ENCODE measurements around the gene CDH13.
A peak's percentile ranks its signal among the peaks of the same experiment; 100 is the strongest.

CDH13 gene

GRCh38 chr16:82699260-82699659 is 72.5 kb downstream of the CDH13 start:
- DNase-seq (ENCODE audit: low read depth) = no peak

DNA sequence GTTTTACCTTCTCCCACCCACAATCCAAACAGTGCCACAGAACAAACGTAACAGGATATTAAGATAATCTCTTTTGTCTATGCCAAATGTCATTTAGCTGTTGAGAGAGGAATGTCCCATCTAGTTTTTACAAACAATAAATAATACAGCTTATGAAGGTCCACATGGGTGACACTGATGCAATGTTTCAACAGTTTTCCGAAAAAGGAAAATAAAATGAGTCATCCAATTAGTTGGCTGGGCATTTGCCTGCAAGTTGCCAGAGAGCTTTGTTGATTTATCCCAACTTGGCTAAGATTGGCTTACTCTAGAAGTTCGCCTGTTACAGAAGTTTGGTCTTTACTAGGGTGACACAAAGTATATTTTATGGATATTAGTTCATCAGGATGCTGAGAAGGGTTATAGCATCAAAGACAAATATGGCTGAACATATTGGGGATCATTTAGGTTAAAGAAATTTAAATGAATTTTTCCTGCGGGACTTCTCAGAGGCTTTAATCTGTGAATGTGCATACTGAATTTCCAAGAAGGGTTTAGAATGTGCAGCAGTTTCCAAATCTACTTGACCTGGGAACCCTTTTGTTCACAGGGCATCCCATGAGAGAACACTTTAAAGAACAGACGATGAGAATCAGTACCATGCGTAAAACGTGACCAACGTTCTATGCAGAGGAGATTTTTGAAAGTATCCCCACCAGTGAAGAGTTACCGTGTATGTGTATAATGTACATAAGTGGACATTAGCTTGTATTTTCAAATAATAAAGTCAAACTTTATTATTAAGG is 73.1 kb downstream of the CDH13 start:
- DNase-seq (ENCODE audit: low read depth) = peak; percentile 80

GRCh38 chr16:82700541-82701235 is 73.9 kb downstream of the CDH13 start:
- DNase-seq (ENCODE audit: low read depth) = no peak

GRCh38 chr16:82701442-82701955 is 74.7 kb downstream of the CDH13 start:
- no peak for DNase-seq (ENCODE audit: low read depth)

GRCh38 chr16:82703161-82703560 is 76.4 kb downstream of the CDH13 start:
- no peak for DNase-seq (ENCODE audit: low read depth)

DNA sequence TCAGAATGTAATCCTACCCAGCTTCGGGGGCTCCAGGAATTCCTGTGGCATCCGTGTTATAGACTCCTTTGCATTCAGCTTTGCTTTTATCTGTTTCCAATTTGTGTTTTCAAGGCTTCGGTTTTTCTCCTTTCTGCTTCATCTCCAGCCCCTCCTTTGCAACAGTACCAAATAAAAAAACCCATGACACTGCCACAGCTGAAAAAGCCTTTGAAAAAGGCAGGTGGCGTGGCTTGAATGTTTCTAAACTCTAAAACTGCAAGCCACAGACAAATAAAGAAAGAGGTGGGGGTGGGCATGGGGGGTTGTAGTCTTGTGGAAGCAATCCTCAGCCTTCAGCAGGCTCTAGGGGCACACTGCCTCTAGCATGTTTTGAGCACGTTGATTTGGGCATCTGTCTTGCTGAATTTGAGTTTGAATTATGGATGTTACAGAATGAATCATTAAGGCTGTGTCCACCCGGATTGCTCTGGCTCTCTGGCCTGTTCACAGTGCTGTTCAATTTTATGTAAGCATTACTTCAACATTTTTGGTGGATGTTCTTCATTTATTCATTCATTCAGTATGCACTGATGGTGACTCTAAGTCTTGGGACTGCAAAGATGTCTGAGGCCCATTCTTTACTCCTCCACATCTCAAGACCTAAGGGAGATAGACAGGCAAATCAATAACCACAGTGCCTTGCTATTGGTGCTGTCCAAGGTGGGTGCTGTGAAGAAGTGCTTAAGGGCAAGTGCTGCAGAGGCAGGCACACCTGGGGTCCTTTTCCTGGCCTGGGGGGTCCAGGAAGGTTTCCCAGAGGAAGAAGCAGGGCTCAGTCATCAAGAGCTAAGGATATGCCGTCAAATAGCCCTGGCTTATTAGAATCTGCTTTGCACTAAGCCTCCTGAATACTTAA is 77.4 kb downstream of the CDH13 start:
- DNase-seq (ENCODE audit: low read depth) = no peak

DNA sequence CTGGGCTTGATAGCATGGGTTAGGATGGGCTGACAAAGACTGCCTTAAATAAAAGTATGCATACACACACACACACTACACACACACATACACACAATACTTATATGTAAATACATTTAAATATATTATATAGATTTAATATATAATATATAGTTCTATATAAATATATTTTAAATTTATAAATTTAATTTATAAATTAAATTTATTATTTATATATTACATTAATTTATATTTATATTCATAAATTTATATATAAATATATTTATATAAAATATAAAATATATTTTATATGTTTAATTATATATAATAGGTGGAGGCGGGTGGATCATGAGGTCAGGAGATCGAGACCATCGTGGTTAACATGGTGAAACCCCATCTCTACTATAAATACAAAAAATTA is 83.2 kb downstream of the CDH13 start:
- no peak for DNase-seq (ENCODE audit: low read depth)

DNA sequence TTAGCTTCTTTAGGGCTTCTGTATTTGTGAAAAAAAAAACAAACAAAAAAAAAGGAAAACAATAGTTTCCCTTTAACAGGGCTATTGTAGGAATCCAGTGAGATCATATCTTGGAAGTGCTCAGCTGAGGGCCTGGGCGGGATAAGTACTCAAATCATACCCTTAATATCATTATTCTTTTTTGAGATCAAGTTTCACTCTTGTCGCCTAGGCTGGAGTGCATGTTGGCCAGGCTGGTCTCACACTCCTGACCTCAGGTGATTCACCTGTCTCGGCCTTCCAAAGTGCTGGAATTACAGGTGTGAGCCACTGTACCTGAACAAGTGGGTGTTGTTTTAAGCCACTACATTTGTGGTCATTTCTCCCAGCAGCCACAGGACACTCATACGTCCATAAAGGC is 87.0 kb downstream of the CDH13 start:
- DNase-seq (ENCODE audit: low read depth) = no peak

DNA sequence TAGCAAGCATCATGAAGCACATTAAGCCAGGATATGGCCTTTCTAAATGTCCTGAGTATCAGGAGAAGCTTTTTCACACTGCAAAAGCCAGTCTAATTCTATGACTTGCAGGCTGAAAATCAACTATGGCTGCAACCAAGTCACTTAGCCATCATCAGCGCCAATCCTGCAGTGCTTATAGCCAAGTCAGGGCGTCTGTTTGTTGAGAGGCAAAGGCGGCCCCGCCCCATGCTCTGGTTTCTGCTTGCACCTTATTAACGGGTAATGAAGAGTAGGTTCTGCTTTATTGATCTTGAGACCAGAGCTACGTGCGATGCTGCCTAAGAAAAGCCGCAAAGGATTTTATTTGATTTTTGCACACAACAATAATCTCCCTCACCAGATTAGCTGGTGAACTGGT is 88.4 kb downstream of the CDH13 start:
- DNase-seq (ENCODE audit: low read depth) = no peak

- DNase-seq (ENCODE audit: low read depth) = no peak
These were observed 89.1 kb downstream of the CDH13 start for GRCh38 chr16:82715833-82716232.

DNA sequence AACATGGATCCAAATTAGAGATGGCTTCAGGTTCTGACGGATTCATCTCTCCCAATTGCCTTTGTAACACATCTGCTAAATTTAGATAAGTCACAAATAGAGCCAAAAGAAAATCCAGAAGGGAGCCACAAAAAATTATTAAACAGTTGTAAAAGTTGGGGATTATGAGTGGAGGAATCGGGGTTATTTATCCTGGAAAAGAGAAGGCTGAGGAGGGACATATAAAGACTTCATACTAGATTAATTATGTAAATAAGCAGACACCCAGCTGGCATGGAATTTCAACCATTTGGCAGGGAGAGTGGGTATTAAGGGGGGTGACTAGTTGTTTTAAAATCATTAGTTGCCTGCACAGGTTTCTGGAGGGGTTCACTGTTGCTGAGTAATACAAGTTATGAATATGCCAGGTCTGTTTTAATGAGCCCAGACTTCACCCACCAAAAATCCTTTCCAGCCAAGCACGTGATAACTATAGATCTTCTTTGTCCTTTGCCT is 89.6 kb downstream of the CDH13 start:
- no peak for DNase-seq (ENCODE audit: low read depth)

- DNase-seq (ENCODE audit: low read depth) = no peak
These were observed 93.6 kb downstream of the CDH13 start for GRCh38 chr16:82720414-82720813.

DNA sequence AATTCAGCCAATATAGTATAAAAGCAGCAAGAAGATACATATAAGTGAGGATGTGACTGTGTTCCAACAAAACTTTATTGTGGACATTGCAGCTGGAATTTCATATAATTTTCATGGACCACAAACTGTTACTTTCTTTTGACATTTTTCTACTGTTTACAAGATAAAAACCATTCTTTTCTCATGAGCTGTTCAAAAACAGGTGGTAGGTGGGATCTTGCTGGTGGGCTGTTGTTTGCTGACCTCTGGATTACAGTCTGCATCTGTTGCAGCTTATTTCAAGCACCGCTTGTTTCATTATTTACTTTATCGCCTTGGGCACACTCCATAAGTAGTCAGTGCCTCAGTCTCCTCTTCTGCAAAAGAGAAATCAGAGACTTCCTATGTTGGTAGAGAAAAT is 99.5 kb downstream of the CDH13 start:
- DNase-seq (ENCODE audit: low read depth) = no peak

DNA sequence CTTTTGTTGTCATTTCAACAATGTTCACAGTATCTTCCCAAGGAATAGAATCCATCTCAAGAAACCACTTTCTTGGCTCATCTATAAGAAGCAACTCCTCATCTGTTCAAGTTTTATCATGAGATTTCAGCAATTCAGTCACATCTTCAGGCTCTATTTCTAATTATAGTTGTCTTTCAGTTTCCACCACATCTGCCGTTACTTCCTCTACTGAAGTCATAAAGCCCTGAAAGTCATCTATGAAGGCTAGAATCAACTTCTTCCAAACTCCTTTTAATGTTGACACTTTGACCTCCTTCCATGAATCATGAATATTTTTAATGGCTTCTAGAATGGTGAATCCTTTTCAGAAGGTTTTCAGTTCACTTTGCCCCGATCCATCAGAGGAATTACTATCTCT is 102.1 kb downstream of the CDH13 start:
- DNase-seq (ENCODE audit: low read depth) = no peak

DNA sequence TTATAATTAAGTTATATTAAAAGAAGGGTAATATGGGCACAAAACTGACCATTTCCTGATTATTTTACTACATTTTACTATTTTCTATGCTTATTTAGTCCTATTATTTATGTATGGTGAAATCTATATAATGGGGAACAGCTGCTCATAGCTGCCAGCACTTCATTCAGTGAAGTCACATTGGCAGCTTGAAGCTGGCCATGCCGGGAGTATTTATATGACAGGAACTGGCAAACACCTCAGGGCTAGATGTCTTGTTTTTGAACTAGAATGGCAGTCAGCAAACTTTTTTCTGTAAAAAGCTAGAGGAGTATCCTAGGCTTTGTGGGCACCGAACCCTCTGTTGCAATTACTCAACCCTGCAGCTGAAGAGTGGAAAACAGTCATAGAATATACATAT is 104.1 kb downstream of the CDH13 start:
- DNase-seq (ENCODE audit: low read depth) = no peak

- peak; percentile 31 for DNase-seq (ENCODE audit: low read depth)
These were observed 105.7 kb downstream of the CDH13 start for GRCh38 chr16:82732461-82732860.

- no peak for DNase-seq (ENCODE audit: low read depth)
These were observed 108.4 kb downstream of the CDH13 start for GRCh38 chr16:82735186-82735585.

DNA sequence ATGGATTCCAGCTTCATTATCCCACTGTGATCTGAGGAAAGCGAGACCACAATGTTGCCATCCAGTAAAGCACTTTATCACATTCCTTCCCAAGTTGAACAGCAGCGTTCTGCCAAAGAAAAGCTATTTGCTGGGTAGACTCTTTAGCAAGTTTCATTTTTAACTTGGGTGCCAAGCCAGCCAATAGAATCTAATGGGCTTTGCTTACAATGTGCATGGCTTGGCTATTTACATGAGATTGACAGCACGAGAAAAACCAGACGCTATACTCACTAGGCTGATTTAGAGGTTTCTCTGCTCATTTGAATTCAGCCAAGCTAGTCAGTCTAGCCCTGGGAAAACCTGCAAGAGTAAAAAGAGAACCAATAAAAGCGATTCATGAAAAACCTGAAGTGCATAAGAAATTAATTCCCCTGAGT is 108.9 kb downstream of the CDH13 start:
- DNase-seq (ENCODE audit: low read depth) = no peak

- DNase-seq (ENCODE audit: low read depth) = no peak
These were observed 109.5 kb downstream of the CDH13 start for GRCh38 chr16:82736224-82736623.

DNA sequence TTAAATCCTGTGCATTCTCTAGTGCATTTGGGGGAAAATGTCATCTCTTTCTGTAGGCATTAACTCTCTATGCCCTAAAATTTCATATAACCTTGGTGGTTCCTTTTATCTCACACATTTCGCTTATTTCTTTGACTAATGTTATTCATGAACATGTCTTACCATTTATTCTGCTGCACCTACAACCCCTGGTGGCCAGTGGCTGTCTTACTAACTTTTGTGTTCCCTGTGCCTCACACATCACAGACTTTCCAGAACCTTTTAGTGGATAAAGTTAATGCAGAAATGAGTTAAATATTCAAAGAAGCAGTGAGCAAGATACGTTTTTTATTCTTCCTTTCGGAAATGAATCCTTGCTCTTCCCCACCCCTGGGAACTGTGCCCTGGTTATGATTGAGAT is 111.9 kb downstream of the CDH13 start:
- DNase-seq (ENCODE audit: low read depth) = no peak

DNA sequence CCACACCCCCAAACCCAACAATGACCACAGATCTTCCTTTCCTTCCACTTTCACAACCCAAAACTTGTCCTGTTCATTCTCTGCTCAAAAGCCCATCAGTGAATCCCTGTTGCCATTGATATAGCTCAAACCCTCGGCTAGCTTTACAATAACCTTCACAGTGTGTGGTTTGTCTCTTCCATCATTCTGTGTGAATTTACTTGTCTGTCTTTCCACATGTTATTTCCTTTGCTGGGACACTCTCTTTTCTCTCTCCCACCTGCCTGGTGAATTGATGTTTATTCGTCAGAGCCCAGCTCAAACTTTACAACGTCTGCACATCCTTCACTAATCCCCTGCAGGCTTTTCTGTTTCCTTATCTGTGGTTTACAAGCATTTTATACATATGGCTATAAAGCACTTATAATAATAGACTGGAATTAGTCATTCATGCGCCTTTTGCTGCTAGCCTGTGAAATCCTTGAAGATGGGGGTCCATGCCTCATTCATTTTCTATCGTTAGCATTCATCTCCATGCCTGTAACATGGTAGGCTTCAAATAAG is 114.4 kb downstream of the CDH13 start:
- DNase-seq (ENCODE audit: low read depth) = no peak

- DNase-seq (ENCODE audit: low read depth) = no peak
These were observed 118.2 kb downstream of the CDH13 start for GRCh38 chr16:82744958-82745357.

All from GM04504 (cell line).